ENCODE results near the gene TDRD7. TPM values are rescaled to one million over a fixed set of nuclear protein-coding genes. Genes with fewer than 3 reads are reported as not detected.

The TDRD7 gene
- total RNA-seq, 1 experiment from 2014 or later: 2.8 TPM

DNA sequence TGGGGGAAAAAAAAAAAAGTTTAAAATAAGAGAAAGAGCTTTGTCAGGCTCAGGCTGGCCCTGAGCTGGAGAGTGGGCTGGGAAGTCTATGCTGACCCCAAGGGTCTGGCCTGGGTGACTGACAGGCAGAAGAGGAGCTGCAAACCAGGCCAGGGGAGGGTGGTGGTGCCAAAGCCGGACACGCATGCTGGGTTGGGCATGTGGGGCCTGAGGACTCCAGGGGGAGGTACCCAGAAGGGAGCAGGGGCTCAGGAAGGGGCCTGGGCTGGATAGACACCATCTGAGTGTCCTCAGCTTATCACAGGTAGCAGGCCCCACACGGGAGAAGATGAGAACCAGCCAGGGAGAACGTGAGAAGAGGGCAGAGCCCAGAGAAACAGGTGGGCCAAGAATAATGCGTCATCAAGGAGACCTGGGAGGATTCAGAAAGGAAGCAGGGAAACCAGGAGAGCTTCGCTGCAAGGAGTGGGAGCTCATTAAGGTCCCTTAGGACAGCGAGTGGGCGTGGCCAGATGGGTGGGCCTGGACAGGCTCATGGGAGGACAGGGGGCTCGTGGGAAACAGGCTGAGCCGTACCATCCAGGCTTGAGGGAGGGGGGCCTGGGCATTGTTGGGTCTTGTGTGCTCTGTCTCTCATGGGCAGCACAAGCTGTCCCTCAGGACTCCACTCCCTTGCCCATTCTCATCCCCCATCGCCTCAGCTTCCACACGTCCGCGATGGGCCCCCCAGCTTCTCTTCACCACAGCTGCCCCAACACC, 105.6 kb downstream of the TDRD7 start (continued):
- TF ChIP-seq, protein P1, sequence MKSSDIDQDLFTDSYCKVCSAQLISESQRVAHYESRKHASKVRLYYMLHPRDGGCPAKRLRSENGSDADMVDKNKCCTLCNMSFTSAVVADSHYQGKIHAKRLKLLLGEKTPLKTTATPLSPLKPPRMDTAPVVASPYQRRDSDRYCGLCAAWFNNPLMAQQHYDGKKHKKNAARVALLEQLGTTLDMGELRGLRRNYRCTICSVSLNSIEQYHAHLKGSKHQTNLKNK (CRISPR knock-in tag; IDR thresholded peaks at IDR 0.05): no peak
- TF ChIP-seq ZNF232 (CRISPR knock-in tag; IDR thresholded peaks at IDR 0.05): no peak
- TF ChIP-seq, protein P2, sequence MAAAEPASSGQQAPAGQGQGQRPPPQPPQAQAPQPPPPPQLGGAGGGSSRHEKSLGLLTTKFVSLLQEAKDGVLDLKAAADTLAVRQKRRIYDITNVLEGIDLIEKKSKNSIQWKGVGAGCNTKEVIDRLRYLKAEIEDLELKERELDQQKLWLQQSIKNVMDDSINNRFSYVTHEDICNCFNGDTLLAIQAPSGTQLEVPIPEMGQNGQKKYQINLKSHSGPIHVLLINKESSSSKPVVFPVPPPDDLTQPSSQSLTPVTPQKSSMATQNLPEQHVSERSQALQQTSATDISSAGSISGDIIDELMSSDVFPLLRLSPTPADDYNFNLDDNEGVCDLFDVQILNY (CRISPR knock-in tag; IDR thresholded peaks at IDR 0.05): no peak
- no peak for TF ChIP-seq AFF4 (CRISPR knock-in tag; IDR thresholded peaks at IDR 0.05; ENCODE audit: borderline replicate concordance)
- TF ChIP-seq NFATC4 (CRISPR knock-in tag; IDR thresholded peaks at IDR 0.05): no peak
- no peak for TF ChIP-seq GRHL2 (CRISPR knock-in tag; IDR thresholded peaks at IDR 0.05; ENCODE audit: insufficient replicate concordance, severe bottlenecking)
- TF ChIP-seq NR2C2 (CRISPR knock-in tag; IDR thresholded peaks at IDR 0.05): no peak
- TF ChIP-seq, protein P3, sequence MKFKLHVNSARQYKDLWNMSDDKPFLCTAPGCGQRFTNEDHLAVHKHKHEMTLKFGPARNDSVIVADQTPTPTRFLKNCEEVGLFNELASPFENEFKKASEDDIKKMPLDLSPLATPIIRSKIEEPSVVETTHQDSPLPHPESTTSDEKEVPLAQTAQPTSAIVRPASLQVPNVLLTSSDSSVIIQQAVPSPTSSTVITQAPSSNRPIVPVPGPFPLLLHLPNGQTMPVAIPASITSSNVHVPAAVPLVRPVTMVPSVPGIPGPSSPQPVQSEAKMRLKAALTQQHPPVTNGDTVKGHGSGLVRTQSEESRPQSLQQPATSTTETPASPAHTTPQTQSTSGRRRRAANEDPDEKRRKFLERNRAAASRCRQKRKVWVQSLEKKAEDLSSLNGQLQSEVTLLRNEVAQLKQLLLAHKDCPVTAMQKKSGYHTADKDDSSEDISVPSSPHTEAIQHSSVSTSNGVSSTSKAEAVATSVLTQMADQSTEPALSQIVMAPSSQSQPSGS (CRISPR knock-in tag; IDR thresholded peaks at IDR 0.05; ENCODE audit: borderline replicate concordance, low read depth): no peak

- DNase-seq (ENCODE audit: low spot score) (no peak), ATAC-seq (no peak)
- Mint-ChIP-seq H3K36me3 (no peaks in the 10 kb centered on the region), H3K4me3 (no peak overlapping the region), H3K9me3 (no peaks in the 10 kb centered on the region), H3K4me1 (peaks cover 8% of the 10 kb centered on the region), H3K27ac (no peak overlapping the region), H3K27me3 (ENCODE audit: low read depth) (no peaks in the 10 kb centered on the region)
- ChIA-PET POLR2A (interaction anchor here (0.6 kb wide), 1 partner anchor 27 kb away, joined by 6 read pairs; no protein-coding TSS in a partner anchor), CTCF (interaction anchor here (0.5 to 5.2 kb wide), 3 partner anchors 16 to 80 kb away, joined by 3 to 30 read pairs (median 7); no protein-coding TSS in a partner anchor)
- TF ChIP-seq, protein P4, sequence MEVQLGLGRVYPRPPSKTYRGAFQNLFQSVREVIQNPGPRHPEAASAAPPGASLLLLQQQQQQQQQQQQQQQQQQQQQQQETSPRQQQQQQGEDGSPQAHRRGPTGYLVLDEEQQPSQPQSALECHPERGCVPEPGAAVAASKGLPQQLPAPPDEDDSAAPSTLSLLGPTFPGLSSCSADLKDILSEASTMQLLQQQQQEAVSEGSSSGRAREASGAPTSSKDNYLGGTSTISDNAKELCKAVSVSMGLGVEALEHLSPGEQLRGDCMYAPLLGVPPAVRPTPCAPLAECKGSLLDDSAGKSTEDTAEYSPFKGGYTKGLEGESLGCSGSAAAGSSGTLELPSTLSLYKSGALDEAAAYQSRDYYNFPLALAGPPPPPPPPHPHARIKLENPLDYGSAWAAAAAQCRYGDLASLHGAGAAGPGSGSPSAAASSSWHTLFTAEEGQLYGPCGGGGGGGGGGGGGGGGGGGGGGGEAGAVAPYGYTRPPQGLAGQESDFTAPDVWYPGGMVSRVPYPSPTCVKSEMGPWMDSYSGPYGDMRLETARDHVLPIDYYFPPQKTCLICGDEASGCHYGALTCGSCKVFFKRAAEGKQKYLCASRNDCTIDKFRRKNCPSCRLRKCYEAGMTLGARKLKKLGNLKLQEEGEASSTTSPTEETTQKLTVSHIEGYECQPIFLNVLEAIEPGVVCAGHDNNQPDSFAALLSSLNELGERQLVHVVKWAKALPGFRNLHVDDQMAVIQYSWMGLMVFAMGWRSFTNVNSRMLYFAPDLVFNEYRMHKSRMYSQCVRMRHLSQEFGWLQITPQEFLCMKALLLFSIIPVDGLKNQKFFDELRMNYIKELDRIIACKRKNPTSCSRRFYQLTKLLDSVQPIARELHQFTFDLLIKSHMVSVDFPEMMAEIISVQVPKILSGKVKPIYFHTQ (CRISPR knock-in tag; IDR thresholded peaks at IDR 0.05): no peak
- TF ChIP-seq JUN (CRISPR knock-in tag; IDR thresholded peaks at IDR 0.05): no peak
- no peak for TF ChIP-seq GTF2I (CRISPR knock-in tag; conservative IDR thresholded peaks at IDR 0.05)
- no peak for TF ChIP-seq ZNF232 (CRISPR knock-in tag; IDR thresholded peaks at IDR 0.05)
- TF ChIP-seq CREM (CRISPR knock-in tag; IDR thresholded peaks at IDR 0.05): no peak
- no peak for TF ChIP-seq TEAD4 (CRISPR knock-in tag; IDR thresholded peaks at IDR 0.05)
- TF ChIP-seq CREB1 (CRISPR knock-in tag; IDR thresholded peaks at IDR 0.05): no peak
- no peak for TF ChIP-seq ZBTB21 (CRISPR knock-in tag; IDR thresholded peaks at IDR 0.05; ENCODE audit: borderline replicate concordance)
- no peak for TF ChIP-seq ZNF416 (CRISPR knock-in tag; IDR thresholded peaks at IDR 0.05)
- TF ChIP-seq, protein P1 (CRISPR knock-in tag; IDR thresholded peaks at IDR 0.05): no peak
- TF ChIP-seq, protein P5, sequence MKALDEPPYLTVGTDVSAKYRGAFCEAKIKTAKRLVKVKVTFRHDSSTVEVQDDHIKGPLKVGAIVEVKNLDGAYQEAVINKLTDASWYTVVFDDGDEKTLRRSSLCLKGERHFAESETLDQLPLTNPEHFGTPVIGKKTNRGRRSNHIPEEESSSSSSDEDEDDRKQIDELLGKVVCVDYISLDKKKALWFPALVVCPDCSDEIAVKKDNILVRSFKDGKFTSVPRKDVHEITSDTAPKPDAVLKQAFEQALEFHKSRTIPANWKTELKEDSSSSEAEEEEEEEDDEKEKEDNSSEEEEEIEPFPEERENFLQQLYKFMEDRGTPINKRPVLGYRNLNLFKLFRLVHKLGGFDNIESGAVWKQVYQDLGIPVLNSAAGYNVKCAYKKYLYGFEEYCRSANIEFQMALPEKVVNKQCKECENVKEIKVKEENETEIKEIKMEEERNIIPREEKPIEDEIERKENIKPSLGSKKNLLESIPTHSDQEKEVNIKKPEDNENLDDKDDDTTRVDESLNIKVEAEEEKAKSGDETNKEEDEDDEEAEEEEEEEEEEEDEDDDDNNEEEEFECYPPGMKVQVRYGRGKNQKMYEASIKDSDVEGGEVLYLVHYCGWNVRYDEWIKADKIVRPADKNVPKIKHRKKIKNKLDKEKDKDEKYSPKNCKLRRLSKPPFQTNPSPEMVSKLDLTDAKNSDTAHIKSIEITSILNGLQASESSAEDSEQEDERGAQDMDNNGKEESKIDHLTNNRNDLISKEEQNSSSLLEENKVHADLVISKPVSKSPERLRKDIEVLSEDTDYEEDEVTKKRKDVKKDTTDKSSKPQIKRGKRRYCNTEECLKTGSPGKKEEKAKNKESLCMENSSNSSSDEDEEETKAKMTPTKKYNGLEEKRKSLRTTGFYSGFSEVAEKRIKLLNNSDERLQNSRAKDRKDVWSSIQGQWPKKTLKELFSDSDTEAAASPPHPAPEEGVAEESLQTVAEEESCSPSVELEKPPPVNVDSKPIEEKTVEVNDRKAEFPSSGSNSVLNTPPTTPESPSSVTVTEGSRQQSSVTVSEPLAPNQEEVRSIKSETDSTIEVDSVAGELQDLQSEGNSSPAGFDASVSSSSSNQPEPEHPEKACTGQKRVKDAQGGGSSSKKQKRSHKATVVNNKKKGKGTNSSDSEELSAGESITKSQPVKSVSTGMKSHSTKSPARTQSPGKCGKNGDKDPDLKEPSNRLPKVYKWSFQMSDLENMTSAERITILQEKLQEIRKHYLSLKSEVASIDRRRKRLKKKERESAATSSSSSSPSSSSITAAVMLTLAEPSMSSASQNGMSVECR (CRISPR knock-in tag; IDR thresholded peaks at IDR 0.05; ENCODE audit: borderline replicate concordance): no peak
These were observed 106.4 kb downstream of the TDRD7 start for GRCh38 chr9:97518166-97518908.

Data from WTC11 (cell line).